RWPE2 (cell line): Measurements from ENCODE around the gene PEX11B.

Experiments used
- ATAC-seq: fragments of 200-7000 bp; cut with Tn5 transposase; 3 replicates; pipeline ENCODE4 v1.9.1; 2021; ENCODE audit warnings: low read depth
- DNase-seq: peaks from one replicate; pipeline ENCODE4 v3.0.0-alpha.2; 2020; ENCODE audit warnings: low spot score
- H3K27ac ChIP-seq: fragments of 450-650 bp; 2 replicates; pipeline ENCODE4 v1.5.1; 2017; ENCODE audit warnings: mild to moderate bottlenecking; ENCODE audit not compliant: poor library complexity, severe bottlenecking
- H3K27me3 ChIP-seq: fragments of 250-450 bp; sonication (Bioruptor Pico); 2 replicates; pipeline ENCODE4 v1.5.1; 2021; ENCODE audit warnings: mild to moderate bottlenecking, moderate library complexity; ENCODE audit not compliant: insufficient read depth, poor library complexity, severe bottlenecking
- H3K36me3 ChIP-seq: fragments of 250-450 bp; sonication (Bioruptor Pico); 2 replicates; pipeline ENCODE4 v1.5.1; 2020; ENCODE audit warnings: low read depth, mild to moderate bottlenecking, moderate library complexity
- H3K4me1 ChIP-seq: fragments of 250-450 bp; sonication (Bioruptor Pico); 2 replicates; pipeline ENCODE4 v1.5.1; 2021; ENCODE audit warnings: mild to moderate bottlenecking, moderate library complexity; ENCODE audit not compliant: insufficient read depth, poor library complexity, severe bottlenecking
- H3K4me3 ChIP-seq: fragments of 250-450 bp; sonication (Bioruptor Pico); 2 replicates; pipeline ENCODE4 v1.5.1; 2021; ENCODE audit warnings: mild to moderate bottlenecking, moderate library complexity; ENCODE audit not compliant: severe bottlenecking
- H3K9me3 ChIP-seq: fragments of 250-450 bp; sonication (Bioruptor Pico); 2 replicates; pipeline ENCODE4 v1.5.1; 2021; ENCODE audit warnings: mild to moderate bottlenecking, moderate library complexity; ENCODE audit not compliant: severe bottlenecking
- CTCF ChIP-seq: fragments of 450-650 bp; IDR thresholded peaks from one replicate; pipeline ENCODE4 v1.5.1; 2017; ENCODE audit warnings: mild to moderate bottlenecking, moderate library complexity; ENCODE audit not compliant: poor library complexity, severe bottlenecking

PEX11B gene

GRCh38 chr1:145957443-145958319, 39.2 kb upstream of the PEX11B start, which contains the start of gene LIX1L:
Gene LIX1L, minus strand, starts transcription at chr1:145958017. Its CDS starts 90 bp downstream, at chr1:145957927.
- H3K4me3 ChIP-seq: peak within 1 kb of the TSS; percentile 47
- peak; percentile 89 for ATAC-seq
- no peaks in the 10 kb centered on the region for H3K9me3 ChIP-seq
- H3K27me3 ChIP-seq: no peaks in the 10 kb centered on the region
- no peak for TF ChIP-seq CTCF
- H3K27ac ChIP-seq: peak within 1 kb of the TSS; percentile 65
- DNase-seq: peak; percentile 95
- H3K36me3 ChIP-seq: no peaks in the 10 kb centered on the region
- H3K4me1 ChIP-seq: peaks cover 7% of the 10 kb centered on the region

GRCh38 chr1:145956781-145957442, 38.4 kb upstream of the PEX11B start:
- Histone ChIP-seq H3K9me3 (no peaks in the 10 kb centered on the region), H3K4me3 (peak overlapping the region; percentile 47), H3K27ac (peak overlapping the region; percentile 65), H3K36me3 (no peaks in the 10 kb centered on the region), H3K27me3 (no peaks in the 10 kb centered on the region), H3K4me1 (peaks cover 6% of the 10 kb centered on the region)
- DNase-seq (no peak), ATAC-seq (peak; percentile 1; the same call in 1 of the 3 replicates)
- TF ChIP-seq CTCF: no peak

- no peak for TF ChIP-seq CTCF
- no peak for DNase-seq
- no peaks in the 10 kb centered on the region for H3K9me3 ChIP-seq
- no peaks in the 10 kb centered on the region for H3K36me3 ChIP-seq
- no peaks in the 10 kb centered on the region for H3K27me3 ChIP-seq
- H3K4me1 ChIP-seq: peaks cover 6% of the 10 kb centered on the region
- peak overlapping the region; percentile 65 for H3K27ac ChIP-seq
- H3K4me3 ChIP-seq: peak overlapping the region; percentile 47
- no peak for ATAC-seq
These were observed 37.8 kb upstream of the PEX11B start for GRCh38 chr1:145956361-145956760.

- Histone ChIP-seq H3K9me3 (no peaks in the 10 kb centered on the region), H3K4me1 (peaks cover 6% of the 10 kb centered on the region), H3K4me3 (no peak overlapping the region), H3K36me3 (no peaks in the 10 kb centered on the region), H3K27ac (no peak overlapping the region), H3K27me3 (no peaks in the 10 kb centered on the region)
- no peak for ATAC-seq
- TF ChIP-seq CTCF: no peak
- DNase-seq: no peak
These were observed 36.9 kb upstream of the PEX11B start for GRCh38 chr1:145955436-145955835.
